ENCODE measurements around the gene STH.

The STH gene

GRCh38 chr17:45963283-45963682, 35.8 kb upstream of the STH start:
- TF ChIP-seq EZH2phosphoT487 (IDR thresholded peaks at IDR 0.05; ENCODE audit: borderline replicate concordance, low read length), result no peak
- TF ChIP-seq CTCF (IDR thresholded peaks at IDR 0.05; ENCODE audit: low read depth, low read length, poor library complexity, severe bottlenecking), result no peak
- H3K79me2 ChIP-seq (ENCODE audit: control insufficient read depth, low read length), result no peaks in the 10 kb centered on the region
- H3K4me1 ChIP-seq (ENCODE audit: control insufficient read depth, low read length), result no peaks in the 10 kb centered on the region
- H3K36me3 ChIP-seq (ENCODE audit: control insufficient read depth, low read length), result no peaks in the 10 kb centered on the region
- H3K9me3 ChIP-seq (ENCODE audit: control insufficient read depth, insufficient read depth, low read length), result no peaks in the 10 kb centered on the region
- H4K20me1 ChIP-seq (ENCODE audit: control insufficient read depth, insufficient read depth, low read depth, low read length), result no peaks in the 10 kb centered on the region
- no peaks in the 10 kb centered on the region for H3F3A ChIP-seq (ENCODE audit: control insufficient read depth, insufficient read depth)
- peaks cover 18% of the 10 kb centered on the region for H3K27me3 ChIP-seq (ENCODE audit: control insufficient read depth, low read length)
- no peak overlapping the region for H3K27ac ChIP-seq (ENCODE audit: low read depth, low read length)
- no peaks in the 10 kb centered on the region for H3K9me2 ChIP-seq (replicated peaks; ENCODE audit: control insufficient read depth, low read length)
- no peak overlapping the region for H3K4me3 ChIP-seq (ENCODE audit: low read length)
- H3K4me2 ChIP-seq (ENCODE audit: low read length), result no peak overlapping the region

- H3K27me3 ChIP-seq (ENCODE audit: control insufficient read depth, low read length), result peaks cover 18% of the 10 kb centered on the region
- no peak overlapping the region for H3K4me2 ChIP-seq (ENCODE audit: low read length)
- H3K79me2 ChIP-seq (ENCODE audit: control insufficient read depth, low read length), result no peaks in the 10 kb centered on the region
- TF ChIP-seq CTCF (IDR thresholded peaks at IDR 0.05; ENCODE audit: low read depth, low read length, poor library complexity, severe bottlenecking), result no peak
- TF ChIP-seq EZH2phosphoT487 (IDR thresholded peaks at IDR 0.05; ENCODE audit: borderline replicate concordance, low read length), result no peak
- no peak overlapping the region for H3K4me3 ChIP-seq (ENCODE audit: low read length)
- H3K4me1 ChIP-seq (ENCODE audit: control insufficient read depth, low read length), result no peaks in the 10 kb centered on the region
- H3K9me2 ChIP-seq (replicated peaks; ENCODE audit: control insufficient read depth, low read length), result no peaks in the 10 kb centered on the region
- H3K36me3 ChIP-seq (ENCODE audit: control insufficient read depth, low read length), result no peaks in the 10 kb centered on the region
- H3F3A ChIP-seq (ENCODE audit: control insufficient read depth, insufficient read depth), result no peaks in the 10 kb centered on the region
- H3K9me3 ChIP-seq (ENCODE audit: control insufficient read depth, insufficient read depth, low read length), result no peaks in the 10 kb centered on the region
- H4K20me1 ChIP-seq (ENCODE audit: control insufficient read depth, insufficient read depth, low read depth, low read length), result no peaks in the 10 kb centered on the region
- no peak overlapping the region for H3K27ac ChIP-seq (ENCODE audit: low read depth, low read length)
Measured at GRCh38 chr17:45963889-45964288, 35.2 kb upstream of the STH start.

GRCh38 chr17:45964634-45965033, 34.4 kb upstream of the STH start:
- no peaks in the 10 kb centered on the region for H3K4me1 ChIP-seq (ENCODE audit: control insufficient read depth, low read length)
- no peaks in the 10 kb centered on the region for H3F3A ChIP-seq (ENCODE audit: control insufficient read depth, insufficient read depth)
- no peaks in the 10 kb centered on the region for H3K9me3 ChIP-seq (ENCODE audit: control insufficient read depth, insufficient read depth, low read length)
- no peak overlapping the region for H3K4me3 ChIP-seq (ENCODE audit: low read length)
- no peak overlapping the region for H3K4me2 ChIP-seq (ENCODE audit: low read length)
- TF ChIP-seq CTCF (IDR thresholded peaks at IDR 0.05; ENCODE audit: low read depth, low read length, poor library complexity, severe bottlenecking), result no peak
- no peak for TF ChIP-seq EZH2phosphoT487 (IDR thresholded peaks at IDR 0.05; ENCODE audit: borderline replicate concordance, low read length)
- H3K36me3 ChIP-seq (ENCODE audit: control insufficient read depth, low read length), result no peaks in the 10 kb centered on the region
- no peaks in the 10 kb centered on the region for H4K20me1 ChIP-seq (ENCODE audit: control insufficient read depth, insufficient read depth, low read depth, low read length)
- no peaks in the 10 kb centered on the region for H3K9me2 ChIP-seq (replicated peaks; ENCODE audit: control insufficient read depth, low read length)
- no peaks in the 10 kb centered on the region for H3K79me2 ChIP-seq (ENCODE audit: control insufficient read depth, low read length)
- peaks cover 18% of the 10 kb centered on the region for H3K27me3 ChIP-seq (ENCODE audit: control insufficient read depth, low read length)
- H3K27ac ChIP-seq (ENCODE audit: low read depth, low read length), result no peak overlapping the region

- Histone ChIP-seq H3K4me2 (ENCODE audit: low read length) (no peak overlapping the region), H3K4me1 (ENCODE audit: control insufficient read depth, low read length) (no peaks in the 10 kb centered on the region), H3K9me2 (replicated peaks; ENCODE audit: control insufficient read depth, low read length) (no peaks in the 10 kb centered on the region), H3K27me3 (ENCODE audit: control insufficient read depth, low read length) (peaks cover 18% of the 10 kb centered on the region), H3K4me3 (ENCODE audit: low read length) (no peak overlapping the region), H3K79me2 (ENCODE audit: control insufficient read depth, low read length) (no peaks in the 10 kb centered on the region), H3K9me3 (ENCODE audit: control insufficient read depth, insufficient read depth, low read length) (no peaks in the 10 kb centered on the region), H3K36me3 (ENCODE audit: control insufficient read depth, low read length) (no peaks in the 10 kb centered on the region), H3F3A (ENCODE audit: control insufficient read depth, insufficient read depth) (no peaks in the 10 kb centered on the region), H4K20me1 (ENCODE audit: control insufficient read depth, insufficient read depth, low read depth, low read length) (no peaks in the 10 kb centered on the region), H3K27ac (ENCODE audit: low read depth, low read length) (no peak overlapping the region)
- no peak for TF ChIP-seq EZH2phosphoT487 (IDR thresholded peaks at IDR 0.05; ENCODE audit: borderline replicate concordance, low read length)
- no peak for TF ChIP-seq CTCF (IDR thresholded peaks at IDR 0.05; ENCODE audit: low read depth, low read length, poor library complexity, severe bottlenecking)
Measured at GRCh38 chr17:45965812-45966211, 33.2 kb upstream of the STH start.
